K562 (cell line): ENCODE results near the gene CLSTN2. TPM values are rescaled to one million over a fixed set of nuclear protein-coding genes. Genes with fewer than 3 reads are reported as not detected.

ENCODE experiments used
- ATAC-seq: fragments of 200-7000 bp; cut with Tn5 transposase; 3 replicates; pipeline ENCODE4 v1.9.1; 2020; ENCODE audit warnings: moderate library complexity
- BruUV-seq: library from RNA; stranded (reverse); fragments of 400-500 nt; replicated peaks from 2 replicates; lab custom pipeline; 2021; lab: Mats Ljungman, UMichigan
- CTCF ChIA-PET: fragments of 300-600 bp; formaldehyde crosslinking; extraction: SDS; loops from one replicate; lab custom pipeline; 2021; ENCODE audit warnings: low intra/inter-chr PET ratio; lab: Yijun Ruan, JAX
- POLR2A ChIA-PET: fragments of 300-600, 350-650 bp; sonication (Branson Sonifier 250); formaldehyde crosslinking; extraction: SDS; loops from one replicate; lab custom pipeline; 2021; ENCODE audit warnings: antibody characterized with exemption, inconsistent platforms; lab: Yijun Ruan, JAX
- DNase-seq, 4 experiments: peaks; one replicate each; pipeline versions ENCODE4 v3.0.0 to v3.0.0-alpha.2; 2011 to 2018; ENCODE audit warnings: low spot score in 3 of 4, mixed read lengths in 3 of 4; ENCODE audit errors: extremely low read depth in 1 of 4
- FAIRE-seq: peaks from 2 replicates; lab custom pipeline; 2011; peaks lifted over from hg19 to GRCh38; lab: Jason Lieb, UNC
- H2AFZ ChIP-seq: 2 replicates; pipeline ENCODE4 v1.6.0; 2011; ENCODE audit warnings: low read depth, low read length, control low read depth, inconsistent platforms
- H3K27ac ChIP-seq: fragments of 200-600 bp; 3 replicates; pipeline ENCODE4 v1.8.0; 2011; ENCODE audit warnings: low read depth, mild to moderate bottlenecking, control low read depth, inconsistent platforms, low read length, moderate library complexity, mixed read lengths; ENCODE audit errors: extremely low read depth
- H3K27me3 ChIP-seq, 2 experiments: fragments of 300-600 bp in 1 of 2; 2 replicates in 1 of 2; 3 replicates in 1 of 2; pipeline versions ENCODE4 v1.6.0 to v1.8.0; 2011; ENCODE audit warnings: inconsistent platforms in 2 of 2, low read length in 2 of 2, mild to moderate bottlenecking in 1 of 2, mixed read lengths in 1 of 2, moderate library complexity in 1 of 2; ENCODE audit not compliant: control insufficient read depth in 2 of 2, insufficient read depth in 2 of 2
- H3K36me3 ChIP-seq: fragments of 300-600 bp; 3 replicates; pipeline ENCODE4 v1.8.0; 2011; ENCODE audit warnings: mild to moderate bottlenecking, low read length, inconsistent platforms; ENCODE audit not compliant: control insufficient read depth, insufficient read depth
- H3K4me1 ChIP-seq, 2 experiments: fragments of 200-600 bp in 1 of 2; replicated peaks in 1 of 2; 2 replicates in 1 of 2; 3 replicates in 1 of 2; pipeline versions ENCODE4 v1.5.1 to v1.8.0; 2011; ENCODE audit warnings: inconsistent platforms in 2 of 2, low read length in 2 of 2, mild to moderate bottlenecking in 1 of 2, mixed read lengths in 1 of 2, moderate library complexity in 1 of 2; ENCODE audit not compliant: control insufficient read depth in 2 of 2, insufficient read depth in 2 of 2
- H3K4me2 ChIP-seq: 2 replicates; pipeline ENCODE4 v1.6.1; 2011; ENCODE audit warnings: low read length, control low read depth, inconsistent platforms, mixed read lengths; ENCODE audit not compliant: insufficient read depth
- H3K4me3 ChIP-seq: fragments of 200-600 bp; sonication (generic), shearing (Covaris generic); 2 replicates; pipeline ENCODE4 v1.5.1; 2016; ENCODE audit warnings: control low read depth, inconsistent platforms
- H3K79me2 ChIP-seq: fragments of 200-600 bp; 3 replicates; pipeline ENCODE4 v1.8.0; 2011; ENCODE audit warnings: low read length, inconsistent platforms; ENCODE audit not compliant: control insufficient read depth, insufficient read depth
- H3K9ac ChIP-seq, 2 experiments: 2 replicates each; pipeline versions ENCODE4 v1.6.0 to v1.6.1; 2011; ENCODE audit warnings: low read depth in 2 of 2, low read length in 2 of 2, control low read depth in 1 of 2, inconsistent platforms in 1 of 2, mild to moderate bottlenecking in 1 of 2, mixed read lengths in 1 of 2; ENCODE audit not compliant: insufficient read depth in 1 of 2
- H3K9me1 ChIP-seq: one replicate; pipeline ENCODE4 v1.6.0; 2011; ENCODE audit warnings: inconsistent platforms, mild to moderate bottlenecking, low read length, moderate library complexity; ENCODE audit not compliant: control insufficient read depth, insufficient read depth
- H3K9me3 ChIP-seq: replicated peaks from 2 replicates; pipeline ENCODE4 v1.5.1; 2011; ENCODE audit warnings: low read depth, low read length, inconsistent platforms; ENCODE audit not compliant: control insufficient read depth, insufficient read depth
- H4K20me1 ChIP-seq: replicated peaks from 2 replicates; pipeline ENCODE4 v1.6.1; 2011; ENCODE audit warnings: low read length, inconsistent platforms, mixed read lengths; ENCODE audit not compliant: control insufficient read depth, insufficient read depth
- CREM ChIP-seq: IDR thresholded peaks from 2 replicates; pipeline ENCODE4 v1.6.1; 2014; ENCODE audit warnings: antibody characterized with exemption, low read depth
- EHMT2 ChIP-seq: fragments of 450-650 bp; IDR thresholded peaks from 2 replicates; pipeline ENCODE4 v1.6.1; 2018; ENCODE audit warnings: antibody characterized with exemption
- ELF1 ChIP-seq: fragments of 200-800 bp; sonication (Bioruptor generic); IDR thresholded peaks from 2 replicates; pipeline ENCODE4 v1.6.1; 2016; ENCODE audit warnings: missing genetic modification characterization, missing compliant biosample characterization
- HIVEP1 ChIP-seq: fragments of 250-450 bp; sonication (Bioruptor Pico); IDR thresholded peaks from 2 replicates; pipeline ENCODE4 v1.4.0; 2020; ENCODE audit warnings: mild to moderate bottlenecking
- IRF2 ChIP-seq: sonication (generic); formaldehyde crosslinking; IDR thresholded peaks from 2 replicates; pipeline ENCODE4 v1.8.1; 2022; ENCODE audit warnings: mild to moderate bottlenecking, missing genetic modification reagents
- KAT7 ChIP-seq: sonication (generic); formaldehyde crosslinking; IDR thresholded peaks from 2 replicates; pipeline ENCODE4 v1.8.0; 2022; ENCODE audit warnings: missing genetic modification reagents, mild to moderate bottlenecking, borderline replicate concordance
- MTA2 ChIP-seq: fragments of 450-650 bp; IDR thresholded peaks from 2 replicates; pipeline ENCODE4 v1.6.1; 2016; ENCODE audit warnings: low read depth
- THRA ChIP-seq: fragments of 450-650 bp; IDR thresholded peaks from 2 replicates; pipeline ENCODE4 v1.6.1; 2017; ENCODE audit warnings: mild to moderate bottlenecking, moderate library complexity
- ZNF311 ChIP-seq: fragments of 250-450 bp; sonication (Bioruptor Pico); IDR thresholded peaks from 2 replicates; pipeline ENCODE4 v1.4.0; 2020; ENCODE audit warnings: mild to moderate bottlenecking, moderate library complexity
- WGBS: fragments of 100-300 bp; shearing (Covaris generic); methylation state at CpG from one replicate; pipeline ENCODE4 v1.1.6; 2016; ENCODE audit warnings: low coverage, mixed read lengths; ENCODE audit not compliant: insufficient coverage; ENCODE audit errors: missing lambda C conversion rate; 5-methylcytosine and 5-hydroxymethylcytosine counted together
- in situ Hi-C: fragments of 300-500 bp; cut with MboI; formaldehyde crosslinking; loops from 4 replicates; pipeline ENCODE4 v1.15.0; 2018; ENCODE audit warnings: inconsistent platforms, mixed read lengths
- intact Hi-C: fragments of 100-400 bp; cut with micrococcal nuclease; formaldehyde crosslinking; loops from 2 replicates; pipeline ENCODE4 v1.14.2; 2022
- polyA plus RNA-seq, 8 experiments: library from polyadenylated mRNA; depleted of rRNA in 4 of 8; stranded (reverse) in 5 of 8; unstranded in 3 of 8; fragments of >200 nt; fragmentation: Nextera tagmentation in 2 of 8; fragmentation: Illumina TruSeq in 1 of 8; extraction: Ambion mirVana in 2 of 8; extraction: Trizol in 1 of 8; gene quantifications; 2 replicates each; pipeline versions ENCODE4 v1.2.1 to v1.2.3, GENCODE V29; 2011 to 2014; ENCODE audit warnings: inconsistent platforms in 1 of 8, missing spikeins in 1 of 8
- total RNA-seq, 7 experiments: library from RNA; depleted of rRNA in 6 of 7; stranded (reverse); fragments of >200 nt in 6 of 7; fragmentation: Illumina TruSeq in 2 of 7; extraction: Trizol in 2 of 7; gene quantifications; 2 replicates each; pipeline versions ENCODE4 v1.2.1 to v1.2.3, GENCODE V29; 2011 to 2021; ENCODE audit warnings: low replicate concordance in 1 of 7
- TF ChIP-seq, protein P1 (sequence below): fragments of 450-650 bp; formaldehyde crosslinking; IDR thresholded peaks from 2 replicates; pipeline ENCODE4 v1.4.0; 2020; ENCODE audit warnings: mild to moderate bottlenecking, moderate library complexity
- TF ChIP-seq, protein P2 (sequence below): fragments of 450-650 bp; formaldehyde crosslinking; IDR thresholded peaks from 2 replicates; pipeline ENCODE4 v1.4.0; 2022; ENCODE audit warnings: mild to moderate bottlenecking, moderate library complexity

Gene CLSTN2
- total and polyA plus RNA-seq, 9 of the 15 experiments (the other 6 are each of a cell fraction or from before 2014, with no cell fraction given): 0.02 to 0.04 (median 0.04) TPM; not detected in 6

DNA sequence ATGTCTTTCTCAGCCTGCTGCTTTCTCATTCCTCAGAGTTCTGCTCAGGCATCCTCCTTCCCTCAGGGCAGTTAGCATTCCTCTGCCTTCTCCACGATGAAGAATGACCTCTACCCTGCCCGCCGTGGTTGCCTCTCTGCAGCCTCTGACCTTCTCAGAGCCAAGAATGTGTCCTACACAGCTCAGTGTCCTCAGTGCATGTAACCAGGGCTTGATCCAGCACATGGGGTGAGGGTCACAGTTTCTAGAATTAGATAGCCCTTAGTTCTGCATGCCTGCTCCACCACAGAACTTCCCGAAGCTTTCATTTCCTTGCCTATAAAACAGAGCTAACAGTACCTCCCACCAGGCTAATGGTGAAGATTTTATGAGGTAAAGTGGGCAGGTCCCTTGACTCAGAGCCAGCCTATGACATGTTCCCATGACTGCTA, 182.1 kb downstream of the CLSTN2 start:
- no peak for FAIRE-seq
- no peak overlapping the region for H3K4me3 ChIP-seq
- no peak overlapping the region for H3K9ac ChIP-seq
- no TSS peak for BruUV-seq
- intact Hi-C loops (no loop called here), in situ Hi-C loops (no loop called here)
- DNase-seq: no peak
- H3K9me1 ChIP-seq: no peaks in the 10 kb centered on the region
- no peak for ATAC-seq
- H4K20me1 ChIP-seq: no peaks in the 10 kb centered on the region
- H3K36me3 ChIP-seq: no peaks in the 10 kb centered on the region
- H3K4me1 ChIP-seq: no peaks in the 10 kb centered on the region
- CTCF ChIA-PET: no interaction called here
- H3K9me3 ChIP-seq: no peaks in the 10 kb centered on the region
- 0% methylated on average over 4 of the region's 4 CpGs for WGBS
- POLR2A ChIA-PET: no interaction called here
- H3K27ac ChIP-seq: no peak overlapping the region
- no peak overlapping the region for H3K4me2 ChIP-seq
- H3K79me2 ChIP-seq: no peaks in the 10 kb centered on the region
- no peaks in the 10 kb centered on the region for H3K27me3 ChIP-seq
- TF ChIP-seq MTA2 (no peak), IRF2 (CRISPR knock-in tag) (no peak), ZNF311 (CRISPR knock-in tag) (no peak), THRA (no peak), CREM (no peak), KAT7 (CRISPR knock-in tag) (no peak), ELF1 (tag) (no peak), HIVEP1 (CRISPR knock-in tag) (no peak), EHMT2 (no peak)
- TF ChIP-seq, protein P1, sequence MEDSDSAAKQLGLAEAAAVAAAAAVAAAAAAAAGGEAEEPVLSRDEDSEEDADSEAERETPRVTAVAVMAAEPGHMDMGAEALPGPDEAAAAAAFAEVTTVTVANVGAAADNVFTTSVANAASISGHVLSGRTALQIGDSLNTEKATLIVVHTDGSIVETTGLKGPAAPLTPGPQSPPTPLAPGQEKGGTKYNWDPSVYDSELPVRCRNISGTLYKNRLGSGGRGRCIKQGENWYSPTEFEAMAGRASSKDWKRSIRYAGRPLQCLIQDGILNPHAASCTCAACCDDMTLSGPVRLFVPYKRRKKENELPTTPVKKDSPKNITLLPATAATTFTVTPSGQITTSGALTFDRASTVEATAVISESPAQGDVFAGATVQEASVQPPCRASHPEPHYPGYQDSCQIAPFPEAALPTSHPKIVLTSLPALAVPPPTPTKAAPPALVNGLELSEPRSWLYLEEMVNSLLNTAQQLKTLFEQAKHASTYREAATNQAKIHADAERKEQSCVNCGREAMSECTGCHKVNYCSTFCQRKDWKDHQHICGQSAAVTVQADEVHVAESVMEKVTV (CRISPR knock-in tag): no peak
- TF ChIP-seq, protein P2, sequence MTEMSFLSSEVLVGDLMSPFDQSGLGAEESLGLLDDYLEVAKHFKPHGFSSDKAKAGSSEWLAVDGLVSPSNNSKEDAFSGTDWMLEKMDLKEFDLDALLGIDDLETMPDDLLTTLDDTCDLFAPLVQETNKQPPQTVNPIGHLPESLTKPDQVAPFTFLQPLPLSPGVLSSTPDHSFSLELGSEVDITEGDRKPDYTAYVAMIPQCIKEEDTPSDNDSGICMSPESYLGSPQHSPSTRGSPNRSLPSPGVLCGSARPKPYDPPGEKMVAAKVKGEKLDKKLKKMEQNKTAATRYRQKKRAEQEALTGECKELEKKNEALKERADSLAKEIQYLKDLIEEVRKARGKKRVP (CRISPR knock-in tag): no peak
- H2AFZ ChIP-seq: no peak overlapping the region
